Trophoblast cell (in vitro differentiated cells and primary cell): Measurements from ENCODE around the gene ZNF84.

Experiments
- DNase-seq, 2 donors: peaks; one replicate each; pipeline ENCODE4 v3.0.0-alpha.2; 2016
- H2AFZ ChIP-seq: 2 replicates; pipeline ENCODE4 v1.6.1; 2013; ENCODE audit warnings: low read length, moderate library complexity, mild to moderate bottlenecking; ENCODE audit not compliant: insufficient read depth, poor library complexity
- H2AK5ac ChIP-seq: 2 replicates; pipeline ENCODE4 v1.6.1; 2013; ENCODE audit warnings: mild to moderate bottlenecking, low read length
- H2BK120ac ChIP-seq: 2 replicates; pipeline ENCODE4 v1.6.1; 2013; ENCODE audit warnings: low read length, mild to moderate bottlenecking, moderate library complexity; ENCODE audit not compliant: insufficient read depth, poor library complexity
- H2BK12ac ChIP-seq: 2 replicates; pipeline ENCODE4 v1.6.1; 2013; ENCODE audit warnings: mild to moderate bottlenecking, low read length, moderate library complexity
- H2BK5ac ChIP-seq: 2 replicates; pipeline ENCODE4 v1.6.1; 2013; ENCODE audit warnings: low read length, low read depth, moderate library complexity, mild to moderate bottlenecking; ENCODE audit not compliant: poor library complexity
- H3K14ac ChIP-seq: 2 replicates; pipeline ENCODE4 v1.6.1; 2013; ENCODE audit warnings: mild to moderate bottlenecking, low read length
- H3K18ac ChIP-seq: 2 replicates; pipeline ENCODE4 v1.6.1; 2013; ENCODE audit warnings: mild to moderate bottlenecking, low read length
- H3K23ac ChIP-seq: 2 replicates; pipeline ENCODE4 v1.6.1; 2013; ENCODE audit warnings: low read length
- H3K27ac ChIP-seq: 2 replicates; pipeline ENCODE4 v1.5.1; 2013; ENCODE audit warnings: low read depth, mild to moderate bottlenecking, inconsistent platforms, low read length, moderate library complexity
- H3K27me3 ChIP-seq: 2 replicates; pipeline ENCODE4 v1.6.1; 2013; ENCODE audit warnings: inconsistent platforms, mild to moderate bottlenecking, low read length, moderate library complexity; ENCODE audit not compliant: insufficient read depth
- H3K36me3 ChIP-seq, 2 experiments: 1 replicate in 1 of 2; 2 replicates in 1 of 2; pipeline ENCODE4 v1.6.1; 2013; ENCODE audit warnings: low read length in 2 of 2, mild to moderate bottlenecking in 2 of 2, moderate library complexity in 1 of 2; ENCODE audit not compliant: insufficient read depth in 2 of 2, control insufficient read depth in 1 of 2
- H3K4ac ChIP-seq: 2 replicates; pipeline ENCODE4 v1.6.1; 2013; ENCODE audit warnings: low read depth, mild to moderate bottlenecking, low read length, moderate library complexity
- H3K4me1 ChIP-seq, 2 experiments: 1 replicate in 1 of 2; 2 replicates in 1 of 2; pipeline ENCODE4 v1.6.1; 2013; ENCODE audit warnings: low read length in 2 of 2, mild to moderate bottlenecking in 2 of 2, moderate library complexity in 1 of 2; ENCODE audit not compliant: insufficient read depth in 2 of 2, control insufficient read depth in 1 of 2
- H3K4me2 ChIP-seq: 2 replicates; pipeline ENCODE4 v1.6.1; 2013; ENCODE audit warnings: inconsistent platforms, mild to moderate bottlenecking, low read length, moderate library complexity
- H3K4me3 ChIP-seq: 2 replicates; pipeline ENCODE4 v1.5.1; 2013; ENCODE audit warnings: mild to moderate bottlenecking, low read depth, low read length, inconsistent platforms
- H3K79me1 ChIP-seq: one replicate; pipeline ENCODE4 v1.6.1; 2013; ENCODE audit warnings: low read length
- H3K79me2 ChIP-seq: 2 replicates; pipeline ENCODE4 v1.6.1; 2013; ENCODE audit warnings: low read length, mild to moderate bottlenecking; ENCODE audit not compliant: control insufficient read depth, insufficient read depth, poor library complexity
- H3K9ac ChIP-seq: 2 replicates; pipeline ENCODE4 v1.6.1; 2013; ENCODE audit warnings: mild to moderate bottlenecking, low read length
- H3K9me3 ChIP-seq: 2 replicates; pipeline ENCODE4 v1.6.1; 2013; ENCODE audit warnings: low read depth, mild to moderate bottlenecking, control low read depth, inconsistent platforms, low read length; ENCODE audit not compliant: insufficient read depth
- H4K12ac ChIP-seq: 2 replicates; pipeline ENCODE4 v1.6.1; 2013; ENCODE audit warnings: low read depth, mild to moderate bottlenecking, low read length, moderate library complexity
- H4K8ac ChIP-seq: 2 replicates; pipeline ENCODE4 v1.6.1; 2013; ENCODE audit warnings: low read depth, mild to moderate bottlenecking, low read length, moderate library complexity
- H4K91ac ChIP-seq: one replicate; pipeline ENCODE4 v1.6.1; 2013; ENCODE audit warnings: low read depth, mild to moderate bottlenecking, low read length, moderate library complexity
- WGBS: extraction: QIAGEN DNeasy Blood & Tissue Kit; methylation state at CpG from one replicate; pipeline ENCODE4 v1.1.7; 2013; ENCODE audit warnings: missing lambda C conversion rate; ENCODE audit not compliant: insufficient read length, insufficient coverage; ENCODE audit errors: extremely low coverage; 5-methylcytosine and 5-hydroxymethylcytosine counted together

Gene ZNF84

GRCh38 chr12:133026996-133027395 lies 10.3 kb upstream of the ZNF84 start:
- no peak overlapping the region for H3K23ac ChIP-seq
- no peak overlapping the region for H2BK120ac ChIP-seq
- H3K14ac ChIP-seq: no peak overlapping the region
- H3K36me3 ChIP-seq: no peaks in the 10 kb centered on the region
- no peak overlapping the region for H3K18ac ChIP-seq
- H2BK12ac ChIP-seq: no peak overlapping the region
- H3K4me3 ChIP-seq: no peak overlapping the region
- H3K4ac ChIP-seq: no peak overlapping the region
- no peak for DNase-seq
- H2AFZ ChIP-seq: no peak overlapping the region
- H3K9me3 ChIP-seq: peaks cover 16% of the 10 kb centered on the region
- H3K9ac ChIP-seq: no peak overlapping the region
- H3K79me2 ChIP-seq: no peaks in the 10 kb centered on the region
- H2AK5ac ChIP-seq: no peak overlapping the region
- H4K12ac ChIP-seq: no peak overlapping the region
- WGBS: no CpG with 5 or more reads among the region's 7 CpGs
- H3K79me1 ChIP-seq: no peaks in the 10 kb centered on the region
- no peak overlapping the region for H3K27ac ChIP-seq
- H2BK5ac ChIP-seq: no peak overlapping the region
- no peak overlapping the region for H3K4me2 ChIP-seq
- H4K91ac ChIP-seq: no peak overlapping the region
- H3K27me3 ChIP-seq: no peaks in the 10 kb centered on the region
- no peak overlapping the region for H4K8ac ChIP-seq
- H3K4me1 ChIP-seq: no peaks in the 10 kb centered on the region

- WGBS: no CpG with 5 or more reads among the region's 4 CpGs
- Histone ChIP-seq H2BK120ac (no peak overlapping the region), H4K12ac (no peak overlapping the region), H3K9ac (no peak overlapping the region), H3K18ac (no peak overlapping the region), H3K27ac (no peak overlapping the region), H3K14ac (no peak overlapping the region), H3K79me2 (peaks cover 6% of the 10 kb centered on the region), H3K23ac (no peak overlapping the region), H4K91ac (no peak overlapping the region), H2AK5ac (no peak overlapping the region), H3K79me1 (peaks cover 6% of the 10 kb centered on the region), H3K27me3 (no peaks in the 10 kb centered on the region), H2AFZ (no peak overlapping the region), H2BK5ac (no peak overlapping the region), H2BK12ac (no peak overlapping the region), H4K8ac (no peak overlapping the region), H3K9me3 (peaks cover 10% of the 10 kb centered on the region), H3K4me2 (peak overlapping the region; percentile 51), H3K36me3 (peaks cover 11 to 12% of the 10 kb centered on the region in 2 experiments), H3K4me3 (peak overlapping the region; percentile 50), H3K4ac (peak overlapping the region; percentile 95), H3K4me1 (no peaks in the 10 kb centered on the region)
- DNase-seq: peak in 1 of 2 donors; percentile 1
These were observed 905 bp downstream of the ZNF84 start for GRCh38 chr12:133038118-133038709.

- Histone ChIP-seq H3K9me3 (peaks cover 26% of the 10 kb centered on the region), H3K9ac (no peak overlapping the region), H3K18ac (no peak overlapping the region), H3K36me3 (peaks cover 43 to 64% of the 10 kb centered on the region in 2 experiments), H2BK12ac (no peak overlapping the region), H3K4me1 (no peaks in the 10 kb centered on the region), H3K27me3 (no peaks in the 10 kb centered on the region), H2AK5ac (no peak overlapping the region), H3K27ac (no peak overlapping the region), H3K79me1 (no peaks in the 10 kb centered on the region), H3K4me2 (no peak overlapping the region), H4K91ac (no peak overlapping the region), H3K79me2 (no peaks in the 10 kb centered on the region), H3K23ac (no peak overlapping the region), H3K4ac (no peak overlapping the region), H2AFZ (no peak overlapping the region), H2BK5ac (no peak overlapping the region), H2BK120ac (no peak overlapping the region), H4K12ac (no peak overlapping the region), H3K14ac (no peak overlapping the region), H3K4me3 (no peak overlapping the region), H4K8ac (no peak overlapping the region)
- WGBS: no CpG with 5 or more reads among the region's 3 CpGs
- no peak for DNase-seq
These were observed 9.4 kb downstream of the ZNF84 start for GRCh38 chr12:133046698-133047097.

GRCh38 chr12:133057446-133057845 lies 20.1 kb downstream of the ZNF84 start:
- Histone ChIP-seq H3K4me2 (no peak overlapping the region), H3K4me3 (no peak overlapping the region), H3K4me1 (no peaks in the 10 kb centered on the region), H3K23ac (no peak overlapping the region), H4K91ac (no peak overlapping the region), H3K79me2 (no peaks in the 10 kb centered on the region), H3K9me3 (peaks cover 20% of the 10 kb centered on the region), H4K12ac (no peak overlapping the region), H3K18ac (no peak overlapping the region), H2AFZ (no peak overlapping the region), H3K9ac (no peak overlapping the region), H2BK5ac (no peak overlapping the region), H3K27ac (no peak overlapping the region), H3K79me1 (no peaks in the 10 kb centered on the region), H2BK120ac (no peak overlapping the region), H2BK12ac (no peak overlapping the region), H3K36me3 (peaks cover 14 to 18% of the 10 kb centered on the region in 2 experiments), H3K27me3 (no peaks in the 10 kb centered on the region), H2AK5ac (no peak overlapping the region), H4K8ac (no peak overlapping the region), H3K4ac (no peak overlapping the region), H3K14ac (no peak overlapping the region)
- no CpG with 5 or more reads among the region's 5 CpGs for WGBS
- DNase-seq: no peak
